Measurements from ENCODE around the gene ANG. TPM values are rescaled to one million over a fixed set of nuclear protein-coding genes. Genes with fewer than 3 reads are reported as not detected.
"Not testable (repeated sequence)": the region's sequence is repeated elsewhere in the genome, so short reads cannot be mapped to it uniquely, and the experiment has no call there.

ANG gene
- total RNA-seq, 1 experiment from 2014 or later: 0.71 TPM

- BruUV-seq (replicated peaks): no TSS peak
- no peaks in the 10 kb centered on the region for H3K9me3 ChIP-seq (ENCODE audit: low read depth, low read length, poor library complexity, severe bottlenecking)
- CTCF ChIA-PET: no interaction called here
- peaks cover 23% of the 10 kb centered on the region for H3K27me3 ChIP-seq (replicated peaks; ENCODE audit: insufficient read depth, low read depth, low read length, poor library complexity)
- TF ChIP-seq EZH2 (IDR thresholded peaks at IDR 0.05; ENCODE audit: borderline replicate concordance, low read depth, low read length, poor library complexity, severe bottlenecking) (no peak), CTCF (conservative IDR thresholded peaks at IDR 0.05; ENCODE audit: low read depth, low read length) (no peak)
- no peaks in the 10 kb centered on the region for H3K36me3 ChIP-seq (ENCODE audit: insufficient read depth, low read length, poor library complexity, severe bottlenecking)
- DNase-seq (ENCODE audit: low spot score): no peak
- no peak overlapping the region for H3K4me3 ChIP-seq (ENCODE audit: low read depth, low read length, poor library complexity, severe bottlenecking)
- no peaks in the 10 kb centered on the region for H3K4me1 ChIP-seq (ENCODE audit: insufficient read depth, low read length, poor library complexity, severe bottlenecking)
- no peak overlapping the region for H3K27ac ChIP-seq (ENCODE audit: low read depth, low read length, poor library complexity, severe bottlenecking)
- POLR2A ChIA-PET (ENCODE audit: low non-redundant PET): no interaction called here
- intact Hi-C loops (cut with micrococcal nuclease; ENCODE audit: unreplicated experiment): no loop called here
Measured at GRCh38 chr14:20661197-20661596, 27.4 kb upstream of the ANG start.

- CTCF ChIA-PET: interaction anchor here (0.6 to 1.0 kb wide), 3 partner anchors 12 to 204 kb away, joined by 3 to 17 read pairs (median 9); no protein-coding TSS in a partner anchor
Measured at GRCh38 chr14:20662968-20663732, 25.4 kb upstream of the ANG start.

GRCh38 chr14:20666400-20666961 lies 22.1 kb upstream of the ANG start:
- CTCF ChIA-PET; H3K36me3 ChIP-seq (ENCODE audit: insufficient read depth, low read length, poor library complexity, severe bottlenecking); H3K9me3 ChIP-seq (ENCODE audit: low read depth, low read length, poor library complexity, severe bottlenecking); POLR2A ChIA-PET (ENCODE audit: low non-redundant PET); H3K4me1 ChIP-seq (ENCODE audit: insufficient read depth, low read length, poor library complexity, severe bottlenecking); H3K27ac ChIP-seq (ENCODE audit: low read depth, low read length, poor library complexity, severe bottlenecking); BruUV-seq (replicated peaks); DNase-seq (ENCODE audit: low spot score); intact Hi-C loops (cut with micrococcal nuclease; ENCODE audit: unreplicated experiment); H3K4me3 ChIP-seq (ENCODE audit: low read depth, low read length, poor library complexity, severe bottlenecking): not testable (repeated sequence)
- H3K27me3 ChIP-seq (replicated peaks; ENCODE audit: insufficient read depth, low read depth, low read length, poor library complexity): peaks cover 18% of the 10 kb centered on the region

More at GRCh38 chr14:20662968-20663732, 25.4 kb upstream of the ANG start:
- BruUV-seq (replicated peaks): no TSS peak
- Histone ChIP-seq H3K4me3 (ENCODE audit: low read depth, low read length, poor library complexity, severe bottlenecking) (peak overlapping the region; percentile 46), H3K27me3 (replicated peaks; ENCODE audit: insufficient read depth, low read depth, low read length, poor library complexity) (peaks cover 18% of the 10 kb centered on the region), H3K36me3 (ENCODE audit: insufficient read depth, low read length, poor library complexity, severe bottlenecking) (no peaks in the 10 kb centered on the region), H3K4me1 (ENCODE audit: insufficient read depth, low read length, poor library complexity, severe bottlenecking) (no peaks in the 10 kb centered on the region), H3K9me3 (ENCODE audit: low read depth, low read length, poor library complexity, severe bottlenecking) (no peaks in the 10 kb centered on the region), H3K27ac (ENCODE audit: low read depth, low read length, poor library complexity, severe bottlenecking) (no peak overlapping the region)
- POLR2A ChIA-PET (ENCODE audit: low non-redundant PET): no interaction called here
- intact Hi-C loops (cut with micrococcal nuclease; ENCODE audit: unreplicated experiment): loop anchor here (1.0 kb wide), 1 partner anchor 18 kb away; no protein-coding TSS in a partner anchor
- DNase-seq (ENCODE audit: low spot score): peak; percentile 86
- TF ChIP-seq CTCF (conservative IDR thresholded peaks at IDR 0.05; ENCODE audit: low read depth, low read length) (peak; percentile 47), EZH2 (IDR thresholded peaks at IDR 0.05; ENCODE audit: borderline replicate concordance, low read depth, low read length, poor library complexity, severe bottlenecking) (no peak)

Data from A673 (cell line).